Forelimb muscle (tissue), 1 donor: ENCODE measurements around the gene SHISA7. TPM values are rescaled to one million over a fixed set of nuclear protein-coding genes. Genes with fewer than 3 reads are reported as not detected.
A peak's percentile ranks its signal among the peaks of the same experiment; 100 is the strongest.

Experiments used
- DNase-seq: peaks from one replicate; pipeline ENCODE4 v3.0.0-alpha.2; 2013; ENCODE audit warnings: low read depth
- polyA plus RNA-seq: library from polyadenylated mRNA; unstranded; fragments of 120-200 nt; gene quantifications from one replicate; pipeline ENCODE4 v1.2.1, GENCODE V29; 2013; ENCODE audit not compliant: insufficient read length

Gene SHISA7
- polyA plus RNA-seq, 1 donor = 0.14 TPM

DNA sequence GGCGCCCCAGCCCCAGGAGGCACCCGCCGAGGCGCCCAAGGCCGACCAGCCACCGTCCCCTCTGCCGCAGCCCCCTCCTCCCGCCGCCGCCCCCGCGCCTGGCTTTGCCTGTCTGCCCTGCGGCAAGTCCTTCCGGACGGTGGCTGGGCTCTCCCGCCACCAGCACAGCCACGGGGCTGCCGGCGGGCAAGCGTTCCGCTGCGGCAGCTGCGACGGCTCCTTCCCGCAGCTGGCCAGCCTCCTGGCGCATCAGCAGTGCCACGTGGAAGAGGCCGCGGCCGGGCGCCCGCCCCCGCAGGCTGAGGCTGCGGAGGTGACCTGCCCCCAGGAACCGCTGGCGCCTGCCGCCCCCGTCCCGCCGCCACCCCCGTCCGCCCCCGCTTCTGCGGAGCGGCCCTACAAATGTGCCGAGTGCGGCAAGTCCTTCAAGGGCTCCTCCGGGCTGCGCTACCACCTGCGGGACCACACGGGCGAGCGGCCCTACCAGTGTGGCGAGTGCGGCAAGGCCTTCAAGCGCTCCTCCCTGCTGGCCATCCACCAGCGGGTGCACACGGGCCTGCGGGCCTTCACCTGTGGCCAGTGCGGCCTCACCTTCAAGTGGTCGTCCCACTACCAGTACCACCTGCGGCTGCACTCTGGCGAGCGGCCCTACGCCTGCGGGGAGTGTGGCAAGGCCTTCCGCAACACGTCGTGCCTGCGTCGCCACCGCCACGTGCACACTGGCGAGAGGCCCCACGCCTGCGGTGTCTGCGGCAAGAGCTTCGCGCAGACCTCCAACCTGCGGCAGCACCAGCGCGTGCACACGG is 39.3 kb upstream of the SHISA7 start:
- no peak for DNase-seq

DNA sequence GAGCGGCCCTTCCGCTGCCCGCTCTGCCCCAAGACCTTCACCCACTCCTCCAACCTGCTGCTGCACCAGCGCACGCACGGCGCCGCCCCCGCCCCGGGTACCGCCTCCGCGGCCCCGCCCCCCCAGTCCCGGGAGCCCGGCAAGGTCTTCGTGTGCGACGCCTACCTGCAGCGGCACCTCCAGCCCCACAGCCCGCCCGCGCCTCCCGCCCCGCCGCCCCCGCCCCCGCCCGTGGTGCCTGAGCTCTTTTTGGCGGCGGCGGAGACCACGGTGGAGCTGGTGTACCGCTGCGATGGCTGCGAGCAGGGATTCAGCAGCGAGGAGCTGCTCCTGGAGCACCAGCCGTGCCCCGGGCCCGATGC is 38.7 kb upstream of the SHISA7 start:
- DNase-seq = no peak

DNA sequence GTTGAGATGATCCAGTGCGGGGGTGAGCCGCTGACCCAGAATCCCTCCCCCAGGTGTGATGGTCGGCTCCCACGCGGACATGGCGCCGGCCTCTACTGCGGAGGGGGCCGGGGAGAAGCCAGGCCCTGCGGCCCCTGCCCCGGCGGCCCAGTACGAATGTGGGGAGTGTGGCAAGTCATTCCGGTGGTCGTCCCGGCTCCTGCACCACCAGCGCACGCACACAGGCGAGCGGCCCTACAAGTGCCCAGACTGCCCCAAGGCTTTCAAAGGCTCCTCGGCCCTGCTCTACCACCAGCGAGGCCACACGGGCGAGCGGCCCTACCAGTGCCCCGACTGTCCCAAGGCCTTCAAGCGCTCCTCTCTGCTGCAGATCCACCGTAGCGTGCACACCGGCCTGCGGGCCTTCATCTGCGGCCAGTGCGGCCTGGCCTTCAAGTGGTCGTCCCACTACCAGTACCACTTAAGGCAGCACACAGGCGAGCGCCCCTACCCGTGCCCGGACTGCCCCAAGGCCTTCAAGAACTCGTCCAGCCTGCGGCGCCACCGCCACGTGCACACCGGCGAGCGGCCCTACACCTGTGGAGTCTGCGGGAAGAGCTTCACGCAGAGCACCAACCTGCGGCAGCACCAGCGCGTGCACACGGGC is 38.2 kb upstream of the SHISA7 start:
- DNase-seq = no peak

DNA sequence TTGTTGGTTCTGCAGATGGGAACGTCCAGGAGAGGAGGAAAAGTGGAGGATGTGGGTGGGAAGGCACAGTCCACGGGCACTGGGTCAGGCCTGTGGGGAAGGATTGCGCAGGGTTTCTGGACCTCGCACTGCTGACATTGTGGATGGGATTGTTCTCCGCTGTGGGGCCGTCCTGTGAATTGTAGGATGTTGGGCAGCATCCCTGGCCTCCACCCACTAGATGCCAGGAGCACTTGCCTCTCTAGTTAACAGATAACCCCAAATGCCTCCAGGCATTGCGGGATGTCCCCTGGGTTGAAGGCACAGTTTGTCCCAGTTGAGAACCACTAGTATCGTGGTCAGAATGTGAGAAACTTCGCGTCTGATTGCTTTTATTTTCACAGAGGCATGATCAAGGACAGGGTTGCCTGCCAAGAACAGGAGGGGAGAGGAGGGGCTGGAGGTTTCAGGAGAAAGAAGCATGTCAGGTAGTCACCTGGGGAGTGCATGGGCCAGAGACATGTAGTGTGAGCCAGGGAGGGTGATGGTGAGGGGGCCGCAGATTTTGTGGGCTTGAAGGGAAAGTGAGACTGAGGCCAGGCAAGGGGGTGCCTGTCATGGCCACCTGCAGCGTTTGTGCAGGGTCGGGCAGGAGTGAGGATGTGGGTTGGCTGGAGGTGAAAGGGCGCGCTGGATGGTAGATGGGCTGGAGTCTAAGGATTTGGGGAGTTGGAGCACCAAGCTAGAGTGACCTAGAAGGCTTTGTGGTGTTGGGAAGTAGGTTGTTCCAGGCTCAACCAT is 36.5 kb upstream of the SHISA7 start:
- no peak for DNase-seq

DNA sequence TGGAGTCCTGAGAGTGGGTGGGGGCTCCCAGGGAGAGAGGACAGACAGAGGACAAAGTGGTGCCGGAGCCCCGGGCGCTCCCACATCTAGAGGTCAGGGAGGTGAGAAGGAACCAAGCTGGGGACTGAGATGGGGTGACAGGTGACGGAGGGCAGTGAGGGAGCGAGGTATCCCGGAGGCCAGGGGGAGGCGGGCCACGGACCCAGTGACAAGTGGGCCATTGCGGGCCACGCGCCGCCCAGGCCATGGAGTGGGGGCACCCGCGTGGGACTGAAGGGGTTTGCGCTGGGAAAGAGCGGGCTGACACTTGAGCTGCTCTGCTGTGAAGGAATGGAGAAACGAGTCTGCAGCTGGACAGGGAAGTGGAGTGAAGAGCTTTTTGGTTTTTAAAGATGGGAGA is 35.9 kb upstream of the SHISA7 start:
- no peak for DNase-seq

DNA sequence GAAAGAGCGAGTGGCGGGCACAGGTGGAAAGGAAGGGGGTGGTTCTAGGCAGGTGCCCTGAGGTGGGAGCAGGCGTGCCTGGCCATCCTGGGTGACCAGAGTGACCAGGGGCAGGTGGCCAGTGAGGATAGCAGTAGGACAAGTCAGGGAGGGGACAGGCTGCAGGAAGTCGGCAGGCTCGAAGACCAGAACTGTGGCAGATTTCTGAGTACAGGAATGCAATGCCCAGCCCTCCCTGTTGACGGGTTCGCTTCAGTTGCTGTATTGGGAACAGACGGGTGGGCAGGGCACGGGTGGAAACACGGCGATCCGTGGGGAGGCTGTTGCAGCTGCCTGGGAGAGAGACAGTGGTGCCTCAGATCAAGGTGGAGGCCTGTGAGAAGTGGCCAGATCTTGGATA is 35.3 kb upstream of the SHISA7 start:
- no peak for DNase-seq

DNA sequence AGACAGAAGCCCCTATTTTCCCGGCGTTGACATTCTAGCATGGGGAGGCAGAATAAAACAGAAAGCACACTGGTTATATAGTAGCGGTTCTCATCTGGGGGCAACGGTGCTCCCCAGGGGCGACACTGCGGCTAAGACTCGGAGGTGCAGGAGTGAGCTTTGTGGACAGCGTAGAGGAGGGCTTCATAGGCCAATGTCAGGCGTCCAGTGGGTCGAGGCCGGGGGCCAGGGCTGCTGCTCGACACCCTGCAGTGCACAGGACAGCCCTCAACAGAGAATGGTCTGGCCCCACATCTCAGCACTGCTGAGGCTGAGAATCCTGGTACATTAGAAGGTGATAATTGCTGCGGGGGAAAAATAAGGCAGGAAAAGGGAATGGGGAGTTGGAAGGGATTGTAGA is 34.8 kb upstream of the SHISA7 start:
- DNase-seq = no peak

DNA sequence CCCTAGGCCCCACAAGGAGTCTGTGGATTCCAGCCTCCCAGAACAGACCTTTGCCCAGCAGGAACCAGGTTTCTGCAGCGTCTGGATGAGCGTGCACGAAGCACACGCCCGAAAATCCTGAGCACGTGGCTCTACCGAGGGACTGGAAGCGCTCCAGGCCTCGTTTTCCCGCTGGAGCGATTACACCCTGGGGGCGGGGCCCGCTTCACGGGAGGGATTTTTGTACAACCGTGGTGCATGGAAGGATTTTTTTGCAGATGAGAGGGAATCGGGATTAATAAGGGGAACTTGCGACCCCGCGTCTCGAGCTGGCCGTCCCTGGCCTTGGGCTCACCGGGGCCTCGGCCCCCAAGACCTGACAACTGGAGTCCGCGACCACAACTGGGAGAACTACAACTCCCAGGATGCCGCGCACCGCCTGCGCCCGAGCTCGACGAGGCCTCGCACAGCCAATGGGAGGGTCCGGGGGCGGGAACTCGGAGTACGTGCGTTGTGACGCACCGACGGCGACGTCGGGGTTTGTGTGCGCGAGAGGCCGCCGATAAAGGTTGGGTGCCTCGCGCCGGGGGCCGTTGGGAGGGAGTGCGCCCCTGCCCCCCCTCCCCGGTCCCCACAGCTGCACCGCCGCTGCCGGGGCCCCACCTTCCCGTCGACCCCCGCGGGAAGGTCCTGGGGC is 33.1 kb upstream of the SHISA7 start, which contains the start of gene ZNF628:
Gene ZNF628, plus strand, starts transcription at position 518 of the 676 bp plus-strand sequence. CDS start 3,294 bp downstream, outside the sequence.
- DNase-seq = peak; percentile 96

DNA sequence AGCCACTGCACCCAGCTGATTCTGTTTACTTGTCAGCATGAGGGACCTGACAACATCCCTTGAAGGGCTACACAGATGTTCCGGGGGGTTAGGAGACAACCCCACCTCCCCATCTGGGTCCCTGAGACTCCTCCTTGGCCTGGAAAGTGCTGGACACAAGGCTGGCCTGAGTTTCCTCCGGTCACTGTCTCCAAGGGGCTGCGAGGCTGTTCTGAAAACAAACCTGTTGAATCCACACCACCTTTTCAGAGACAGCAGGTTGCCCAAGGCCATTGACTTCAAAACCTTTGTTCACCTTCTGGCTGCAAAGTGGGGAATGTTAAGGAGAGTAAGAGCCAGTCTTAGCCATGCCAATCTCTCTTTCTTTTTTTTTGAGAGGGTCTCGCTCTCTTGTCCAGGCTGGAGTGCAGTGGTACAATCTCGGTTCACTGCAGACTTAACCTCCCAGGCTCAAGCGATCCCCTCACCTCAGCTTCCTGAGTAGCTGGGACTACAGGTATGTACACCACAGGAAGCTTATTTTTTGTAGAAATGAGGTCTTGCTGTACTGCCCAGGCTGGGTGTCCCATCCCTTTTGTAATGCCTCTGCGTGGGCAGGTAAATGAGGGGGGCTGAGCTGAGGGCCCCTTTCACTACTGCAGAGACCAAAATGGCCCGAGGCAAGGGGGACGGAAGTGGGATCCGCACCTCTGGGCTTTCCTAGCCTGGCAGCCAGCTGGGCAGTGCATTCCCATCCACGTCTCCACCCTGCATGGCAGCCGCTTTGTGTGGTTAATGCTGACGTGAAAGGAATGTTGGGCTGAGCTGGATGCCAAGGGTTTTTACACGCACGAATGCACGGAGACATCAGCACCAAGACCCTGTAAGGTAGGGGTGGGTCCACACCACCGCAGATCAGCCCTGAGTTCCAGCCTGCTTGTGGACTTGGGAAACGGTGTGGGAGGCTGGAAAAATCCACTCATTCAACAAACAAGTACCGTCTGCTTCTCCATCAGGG is 31.5 kb upstream of the SHISA7 start:
- no peak for DNase-seq

DNA sequence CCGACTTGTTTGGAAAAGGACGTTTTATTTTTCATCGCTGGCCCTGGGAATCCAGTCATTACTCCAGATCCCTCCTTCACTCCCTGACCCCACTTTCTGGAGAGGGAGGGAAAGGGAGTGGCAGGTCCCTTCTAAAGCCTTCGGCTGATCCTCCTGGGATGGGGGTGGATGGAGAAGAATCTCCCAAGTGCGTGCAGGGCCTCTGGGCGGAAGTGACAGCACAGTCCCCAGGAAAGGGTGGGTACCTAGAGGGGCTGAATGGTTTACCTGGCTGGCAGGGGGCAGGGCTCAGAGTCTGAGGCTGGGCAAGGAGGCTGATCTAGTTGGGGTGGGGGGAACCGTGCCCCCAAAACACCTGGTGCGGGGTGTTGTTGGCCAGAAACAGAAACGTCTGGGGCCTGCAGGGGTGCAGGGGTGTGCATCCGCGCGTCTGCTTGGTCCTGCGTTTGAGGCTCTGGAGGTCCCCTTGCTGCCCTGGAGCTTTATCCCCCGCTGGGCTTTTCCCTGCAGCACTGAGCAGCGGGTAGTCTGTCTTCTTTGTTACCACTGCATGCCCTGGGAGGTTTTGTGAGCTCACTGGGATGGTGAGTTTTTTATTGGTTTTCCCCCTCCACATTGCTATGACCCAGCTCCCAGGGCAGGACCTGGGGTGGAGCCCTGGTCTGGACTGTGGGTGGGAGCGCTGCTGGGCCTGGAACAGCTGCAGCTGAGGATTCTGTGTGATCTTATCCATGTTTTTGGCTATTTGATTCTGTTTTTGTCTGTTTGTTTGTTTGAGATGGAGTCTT is 30.3 kb upstream of the SHISA7 start:
- no peak for DNase-seq

DNA sequence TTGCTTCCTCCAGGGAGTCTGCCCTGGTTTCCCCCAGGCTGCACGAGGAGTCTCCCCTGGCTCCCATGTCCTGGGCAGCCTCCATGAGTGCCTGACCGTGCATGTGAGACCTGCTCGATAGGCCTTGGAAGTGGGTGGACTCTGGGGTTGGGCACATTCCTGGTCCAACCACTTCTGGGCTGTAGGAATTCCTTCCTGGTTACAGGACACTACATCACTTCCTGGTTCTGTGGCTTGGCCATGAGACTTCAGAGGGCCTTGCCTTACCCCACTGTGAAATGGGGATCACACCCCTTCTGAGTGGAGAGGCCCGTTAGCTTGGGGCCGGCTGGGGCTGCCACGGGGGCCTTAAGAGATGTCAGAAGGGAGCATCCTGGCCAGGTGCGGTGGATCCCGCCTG is 29.4 kb upstream of the SHISA7 start:
- no peak for DNase-seq

DNA sequence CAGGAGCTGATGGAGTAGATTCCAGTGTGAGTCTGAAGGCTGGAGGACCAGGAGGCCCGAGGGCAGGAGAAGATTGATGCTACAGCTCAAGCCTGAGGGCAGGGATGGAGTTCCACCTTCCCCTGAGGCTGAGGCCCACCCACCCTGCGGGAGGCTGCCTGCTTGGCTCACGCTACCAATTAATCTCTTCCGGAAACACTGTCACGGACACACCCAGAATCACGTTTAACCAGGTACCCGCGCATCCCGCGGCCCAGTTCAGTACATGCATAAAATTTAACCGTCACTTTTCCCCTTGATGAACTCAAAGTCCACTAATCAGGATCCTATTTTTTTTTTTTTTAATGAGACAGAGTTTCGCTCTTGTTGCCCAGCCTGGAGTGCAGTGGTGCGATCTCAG is 28.2 kb upstream of the SHISA7 start:
- no peak for DNase-seq

DNA sequence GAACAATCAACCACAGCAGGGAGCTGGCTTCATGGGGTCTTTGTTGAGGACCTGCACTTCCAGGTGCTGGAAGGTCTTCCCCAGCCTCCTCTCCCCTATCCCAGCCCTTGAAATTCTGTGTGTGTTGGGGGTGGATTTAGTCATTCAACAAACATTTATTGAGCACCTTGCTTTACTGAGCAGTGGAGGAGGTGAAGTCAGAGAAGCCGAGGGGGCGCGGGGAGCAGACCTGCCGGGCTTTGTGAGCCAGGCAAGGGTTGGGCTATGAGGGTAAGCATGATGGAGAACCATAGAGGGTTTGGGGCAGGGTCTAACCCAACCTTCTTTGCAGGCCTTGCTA is 24.9 kb upstream of the SHISA7 start:
- no peak for DNase-seq

DNA sequence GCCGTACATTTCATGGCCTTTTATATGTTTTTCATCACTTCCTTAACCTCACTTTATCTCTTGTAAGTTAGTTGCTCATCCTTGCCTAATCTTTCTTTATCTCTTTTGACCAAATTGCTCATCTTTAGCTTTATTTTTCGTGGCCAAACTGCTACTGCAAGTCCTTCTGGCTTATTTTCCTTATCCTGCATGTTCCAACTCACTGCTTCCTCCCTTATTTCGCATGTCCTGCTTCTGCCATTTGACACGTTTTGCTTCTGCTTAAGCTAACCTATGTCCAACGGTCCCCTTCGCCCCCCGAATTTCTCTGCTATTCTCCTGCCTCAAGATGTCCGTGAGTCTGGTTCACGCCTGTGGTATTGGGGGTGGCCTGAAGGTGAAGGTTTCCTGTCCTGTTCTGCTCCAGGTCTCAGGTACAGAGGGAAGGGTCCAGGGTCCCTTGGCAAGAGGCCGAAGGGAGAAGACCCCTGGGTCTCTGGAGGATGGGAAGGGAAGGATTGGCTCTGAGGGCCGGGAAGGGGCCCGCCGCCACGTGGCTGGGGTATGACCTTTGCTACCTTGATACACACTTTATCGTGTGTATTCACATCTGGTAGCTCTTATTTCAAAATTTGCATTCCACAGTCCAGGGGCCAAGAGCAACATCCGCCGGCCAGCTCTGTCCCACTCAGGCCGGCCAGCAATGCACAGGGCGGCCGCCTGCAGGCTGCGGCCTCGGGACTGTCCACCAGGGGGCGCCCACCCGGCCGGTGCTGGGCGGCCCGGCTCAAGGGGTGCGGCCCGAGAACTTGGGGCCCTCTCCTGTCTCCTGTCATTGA is 24.3 kb upstream of the SHISA7 start:
- no peak for DNase-seq

DNA sequence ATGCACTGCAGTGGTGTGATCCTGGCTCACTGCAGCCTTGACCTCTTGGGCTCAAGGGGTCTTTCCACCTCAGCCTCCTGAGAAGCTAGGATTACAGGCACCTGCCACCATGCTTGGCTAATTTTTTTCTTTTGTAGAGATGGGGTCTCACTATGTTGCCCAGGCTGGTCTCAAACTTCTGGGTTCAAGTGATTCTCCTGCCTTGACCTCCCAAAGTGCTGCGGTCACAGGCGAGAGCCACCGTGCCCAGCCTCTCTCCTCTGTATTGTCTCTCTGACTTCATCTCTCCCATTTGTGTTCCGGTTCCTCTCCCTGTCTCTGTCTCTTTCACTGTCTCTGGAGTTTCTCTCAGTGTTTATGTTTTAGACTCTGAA is 23.1 kb upstream of the SHISA7 start:
- no peak for DNase-seq

DNA sequence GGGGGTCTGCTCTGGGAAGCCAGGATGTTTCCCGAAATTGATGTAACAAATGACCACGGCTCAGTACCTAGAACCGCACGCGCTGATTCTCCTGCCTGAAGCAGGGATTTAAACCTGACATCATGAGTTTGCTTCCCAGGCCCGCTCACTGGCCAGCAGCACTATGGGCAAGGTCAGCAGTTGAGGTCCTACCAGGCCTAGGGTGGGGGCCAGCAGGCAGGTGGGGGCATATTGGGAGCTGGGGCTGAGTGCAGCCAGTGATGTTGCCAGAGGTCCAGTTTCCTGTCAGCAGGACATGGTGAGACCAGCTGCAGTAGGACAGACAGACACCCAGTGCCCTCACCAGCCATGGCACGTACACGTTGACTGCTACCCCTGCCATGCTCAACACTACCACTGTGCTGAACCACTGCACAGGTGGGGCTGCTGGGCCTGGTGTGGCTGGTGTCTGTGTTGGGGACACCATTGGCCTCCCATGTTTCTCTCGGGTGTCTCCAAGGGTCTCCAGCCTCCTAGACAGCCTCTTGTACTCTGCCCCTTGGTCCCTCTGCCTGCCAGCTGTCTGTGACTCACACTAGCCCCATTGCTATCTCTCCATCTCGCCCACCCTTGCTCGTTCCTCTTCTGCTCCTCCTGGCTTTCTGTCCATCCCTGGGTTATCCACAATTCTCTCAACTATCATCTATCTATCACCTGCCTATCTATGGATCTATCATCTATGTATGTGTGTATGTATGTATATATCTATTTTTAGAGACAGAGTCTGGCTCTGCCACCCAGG is 22.6 kb upstream of the SHISA7 start:
- DNase-seq = no peak

DNA sequence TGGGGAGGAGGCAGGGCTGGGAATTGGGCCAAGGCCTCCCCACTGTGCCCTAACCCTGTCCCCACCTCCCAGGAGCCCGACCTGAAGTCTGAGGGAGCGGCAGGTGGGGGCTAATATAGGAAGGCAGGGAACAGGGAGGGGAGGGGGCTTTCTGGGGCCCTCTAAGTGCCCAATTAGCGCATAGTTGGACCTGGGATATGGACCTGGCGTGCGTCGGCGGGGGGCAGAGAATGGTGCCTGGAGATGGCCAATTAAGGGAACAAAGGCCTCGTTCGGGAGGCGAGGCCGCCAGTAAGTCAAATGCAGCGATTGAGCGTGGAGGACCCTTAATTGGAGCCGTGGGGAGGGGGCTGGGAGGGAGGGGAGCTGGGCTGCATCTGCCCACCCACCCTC is 21.6 kb upstream of the SHISA7 start, which contains the start of gene C19orf85:
Gene C19orf85, minus strand, starts transcription at position 90 of the 393 bp plus-strand sequence. CDS start 197 bp downstream, outside the sequence.
- no peak for DNase-seq

DNA sequence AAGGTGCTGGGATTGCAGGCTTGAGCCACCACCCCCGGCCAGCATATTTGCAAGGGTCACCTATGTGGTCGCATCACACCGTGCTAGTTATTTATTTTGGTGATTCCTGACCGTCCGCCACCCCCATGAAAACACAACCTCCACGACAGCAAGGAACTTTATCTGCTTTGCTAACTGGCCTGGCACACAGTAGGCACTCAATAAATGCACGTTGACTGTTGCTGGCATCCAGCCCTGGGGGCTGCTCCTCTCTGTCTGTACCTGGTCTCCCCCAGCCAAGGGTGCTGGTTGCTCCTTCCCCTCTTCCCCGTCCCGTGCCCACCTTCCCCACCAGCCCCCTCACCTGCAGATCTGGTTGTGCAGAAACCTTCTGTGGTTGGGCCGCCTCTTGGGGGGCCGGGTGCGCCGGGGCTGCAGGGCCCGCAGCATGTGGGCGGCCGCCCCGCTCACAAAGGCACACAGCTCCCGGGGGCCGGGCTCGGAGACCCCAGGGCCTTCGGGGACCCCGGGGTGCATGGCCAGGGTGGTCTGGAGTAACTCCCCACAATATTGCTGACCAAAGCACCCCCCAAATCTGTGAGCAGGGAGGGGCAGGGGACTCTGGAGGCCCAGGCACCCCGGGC is 21.1 kb upstream of the SHISA7 start:
- no peak for DNase-seq
